PC-3 (cell line): ENCODE data around the gene DZIP3. TPM values are rescaled to one million over a fixed set of nuclear protein-coding genes. Genes with fewer than 3 reads are reported as not detected.

ENCODE experiments used
- ATAC-seq: fragments of 200-7000 bp; cut with Tn5 transposase; 2 replicates; pipeline ENCODE4 v1.9.1; 2020; ENCODE audit warnings: mild to moderate bottlenecking, moderate library complexity
- BruUV-seq: library from RNA; stranded (reverse); fragments of 400-500 nt; replicated peaks from 2 replicates; lab custom pipeline; 2021; lab: Mats Ljungman, UMichigan
- CTCF ChIA-PET: fragments of 300-600 bp; sonication (Branson Sonifier 250); formaldehyde crosslinking; loops from one replicate; lab custom pipeline; 2022; ENCODE audit warnings: antibody characterized with exemption; lab: Charles Lee
- POLR2A ChIA-PET: fragments of 300-600 bp; sonication (Branson Sonifier 250); formaldehyde crosslinking; loops from one replicate; lab custom pipeline; 2022; ENCODE audit warnings: antibody characterized with exemption; ENCODE audit not compliant: unreplicated experiment; lab: Charles Lee
- DNase-seq: peaks from one replicate; pipeline ENCODE4 v3.0.0-alpha.2; 2015
- H2AFZ ChIP-seq: fragments of 300-600 bp; sonication (generic); 2 replicates; pipeline ENCODE4 v1.6.0; 2016; ENCODE audit warnings: antibody characterized with exemption, low read length
- H3F3A ChIP-seq: fragments of 300-600 bp; sonication (generic); one replicate; pipeline ENCODE4 v1.6.0; 2017; ENCODE audit warnings: antibody characterized with exemption, low read length, control low read depth, mild to moderate bottlenecking; ENCODE audit not compliant: unreplicated experiment
- H3K27ac ChIP-seq: fragments of 300-600 bp; sonication (generic); 2 replicates; pipeline ENCODE4 v1.5.1; 2016; ENCODE audit warnings: mild to moderate bottlenecking, low read length
- H3K27me3 ChIP-seq: fragments of 300-600 bp; sonication (generic); 2 replicates; pipeline ENCODE4 v1.6.1; 2016; ENCODE audit warnings: low read length, mixed read lengths
- H3K36me3 ChIP-seq: fragments of 300-600 bp; sonication (generic); 2 replicates; pipeline ENCODE4 v1.6.1; 2016; ENCODE audit warnings: low read depth, mixed run types, low read length, mixed read lengths
- H3K4me1 ChIP-seq: fragments of 300-600 bp; sonication (generic); 2 replicates; pipeline ENCODE4 v1.5.1; 2016; ENCODE audit warnings: low read length; ENCODE audit not compliant: insufficient read depth
- H3K4me2 ChIP-seq: fragments of 300-600 bp; sonication (generic); 2 replicates; pipeline ENCODE4 v1.6.0; 2016; ENCODE audit warnings: low read length
- H3K4me3 ChIP-seq: fragments of 300-600 bp; sonication (generic); 2 replicates; pipeline ENCODE4 v1.5.1; 2016; ENCODE audit warnings: mild to moderate bottlenecking, low read length, mixed read lengths
- H3K79me2 ChIP-seq: fragments of 300-600 bp; sonication (generic); 2 replicates; pipeline ENCODE4 v1.6.1; 2017; ENCODE audit warnings: low read length, mixed read lengths
- H3K9ac ChIP-seq: fragments of 300-600 bp; sonication (generic); 2 replicates; pipeline ENCODE4 v1.6.0; 2016; ENCODE audit warnings: mild to moderate bottlenecking, low read length
- H3K9me2 ChIP-seq: fragments of 300-600 bp; sonication (generic); replicated peaks from 2 replicates; pipeline ENCODE4 v1.6.1; 2016; ENCODE audit warnings: mixed run types, low read length, mixed read lengths
- H3K9me3 ChIP-seq: fragments of 300-600 bp; sonication (generic); 2 replicates; pipeline ENCODE4 v1.6.1; 2016; ENCODE audit warnings: low read length, mixed read lengths
- H4K20me1 ChIP-seq: fragments of 300-600 bp; sonication (generic); 2 replicates; pipeline ENCODE4 v1.6.1; 2016; ENCODE audit warnings: low read length, mixed read lengths
- EZH2 ChIP-seq: fragments of 300-600 bp; sonication (generic); IDR thresholded peaks from one replicate; pipeline ENCODE4 v1.6.1; 2017; ENCODE audit warnings: antibody characterized with exemption, mild to moderate bottlenecking, low read length; ENCODE audit not compliant: unreplicated experiment
- EZH2phosphoT487 ChIP-seq: fragments of 300-600 bp; sonication (generic); IDR thresholded peaks from 2 replicates; pipeline ENCODE4 v1.6.1; 2018; ENCODE audit warnings: mild to moderate bottlenecking, antibody characterized with exemption, low read length, borderline replicate concordance
- intact Hi-C: fragments of 100-400 bp; cut with micrococcal nuclease; formaldehyde crosslinking; loops from 2 replicates; pipeline ENCODE4 v1.9.0; 2023
- total RNA-seq: library from RNA; depleted of rRNA; stranded (reverse); fragments of >200 nt; gene quantifications from 2 replicates; pipeline ENCODE4 v1.2.3, GENCODE V29; 2014
- TF ChIP-seq, protein P1 (sequence below): fragments of 300-600 bp; sonication (generic); conservative IDR thresholded peaks from 2 replicates; pipeline ENCODE4 v1.5.1; 2017; ENCODE audit warnings: antibody characterized with exemption, low read depth, mild to moderate bottlenecking, low read length

Gene DZIP3
- total RNA-seq, 1 experiment from 2014 or later, result 7.3 TPM

DNA sequence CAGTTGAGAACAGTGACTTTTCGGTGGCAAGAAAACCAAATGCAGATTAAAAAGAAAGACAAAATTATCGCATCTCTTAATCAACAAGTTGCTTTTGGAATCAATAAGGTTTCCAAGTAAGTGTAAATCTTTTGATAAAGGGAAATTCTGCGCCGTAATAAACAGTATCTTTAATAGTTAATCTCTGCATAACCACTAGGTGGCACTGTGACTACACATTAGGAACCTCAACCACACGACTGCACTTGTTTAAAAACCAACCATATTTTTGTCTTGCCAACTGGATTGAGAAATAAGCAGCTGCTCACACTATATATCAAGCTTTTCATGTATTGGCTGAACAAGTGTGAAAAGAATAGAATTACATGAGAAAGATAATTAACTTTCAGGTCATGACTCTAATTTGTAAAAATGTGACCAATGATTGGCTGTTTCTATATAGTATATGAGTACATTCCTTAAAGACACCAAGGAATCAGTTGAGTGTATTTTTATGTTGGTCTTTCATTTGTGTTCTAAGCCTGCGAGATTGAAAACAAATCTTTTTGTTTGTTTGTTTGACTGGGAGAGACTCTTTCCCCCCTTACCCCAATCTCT lies 72.7 kb downstream of the DZIP3 start:
- Histone ChIP-seq H3K79me2 (no peaks in the 10 kb centered on the region), H3K4me2 (peak overlapping the region; percentile 42; the same call in 1 of the 2 replicates)
- CTCF ChIA-PET, result interaction anchor here (0.6 to 1.0 kb wide), 3 partner anchors 78 to 253 kb away, joined by 3 to 10 read pairs (median 5); no protein-coding TSS in a partner anchor

DNA sequence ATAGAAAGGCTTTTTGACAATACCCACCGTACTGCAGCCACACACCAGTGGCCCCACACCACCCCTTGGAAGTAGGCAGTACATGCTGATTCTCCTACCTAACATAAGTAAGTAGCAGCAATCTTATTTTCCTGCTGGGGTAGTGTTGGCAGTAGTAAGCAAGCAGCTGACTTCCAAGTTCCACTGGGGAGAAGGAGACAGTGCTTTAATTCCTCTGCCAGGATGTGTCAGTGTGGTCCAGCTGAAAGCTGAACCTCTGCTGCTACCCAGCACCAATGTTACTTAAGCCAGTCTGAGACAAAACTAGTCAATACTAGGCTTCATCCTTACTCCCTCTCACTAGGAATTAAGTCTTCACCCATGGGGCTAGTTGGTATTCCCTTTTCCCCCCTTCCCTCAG lies 74.7 kb downstream of the DZIP3 start:
- ATAC-seq, result no peak
- POLR2A ChIA-PET, result no interaction called here
- Histone ChIP-seq H4K20me1 (no peaks in the 10 kb centered on the region), H3K27me3 (no peaks in the 10 kb centered on the region), H3K36me3 (no peaks in the 10 kb centered on the region), H3K9me2 (no peaks in the 10 kb centered on the region), H3K27ac (no peak overlapping the region), H3K9ac (no peak overlapping the region), H3K4me1 (no peaks in the 10 kb centered on the region), H3K4me3 (no peak overlapping the region), H3F3A (no peaks in the 10 kb centered on the region), H3K79me2 (no peaks in the 10 kb centered on the region), H3K4me2 (no peak overlapping the region), H3K9me3 (no peaks in the 10 kb centered on the region), H2AFZ (no peak overlapping the region)
- CTCF ChIA-PET, result no interaction called here
- BruUV-seq, result no TSS peak
- TF ChIP-seq EZH2phosphoT487 (no peak), EZH2 (no peak)
- TF ChIP-seq, protein P1, sequence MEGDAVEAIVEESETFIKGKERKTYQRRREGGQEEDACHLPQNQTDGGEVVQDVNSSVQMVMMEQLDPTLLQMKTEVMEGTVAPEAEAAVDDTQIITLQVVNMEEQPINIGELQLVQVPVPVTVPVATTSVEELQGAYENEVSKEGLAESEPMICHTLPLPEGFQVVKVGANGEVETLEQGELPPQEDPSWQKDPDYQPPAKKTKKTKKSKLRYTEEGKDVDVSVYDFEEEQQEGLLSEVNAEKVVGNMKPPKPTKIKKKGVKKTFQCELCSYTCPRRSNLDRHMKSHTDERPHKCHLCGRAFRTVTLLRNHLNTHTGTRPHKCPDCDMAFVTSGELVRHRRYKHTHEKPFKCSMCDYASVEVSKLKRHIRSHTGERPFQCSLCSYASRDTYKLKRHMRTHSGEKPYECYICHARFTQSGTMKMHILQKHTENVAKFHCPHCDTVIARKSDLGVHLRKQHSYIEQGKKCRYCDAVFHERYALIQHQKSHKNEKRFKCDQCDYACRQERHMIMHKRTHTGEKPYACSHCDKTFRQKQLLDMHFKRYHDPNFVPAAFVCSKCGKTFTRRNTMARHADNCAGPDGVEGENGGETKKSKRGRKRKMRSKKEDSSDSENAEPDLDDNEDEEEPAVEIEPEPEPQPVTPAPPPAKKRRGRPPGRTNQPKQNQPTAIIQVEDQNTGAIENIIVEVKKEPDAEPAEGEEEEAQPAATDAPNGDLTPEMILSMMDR, result no peak
- intact Hi-C loops, result loop anchor here (5.0 kb wide), 1 partner anchor 153 kb away; no protein-coding TSS in a partner anchor
- DNase-seq, result no peak

More for the DNA sequence above, 72.7 kb downstream of the DZIP3 start:
- no peak overlapping the region for H3K9ac ChIP-seq
- no peaks in the 10 kb centered on the region for H3K27me3 ChIP-seq
- ATAC-seq, result peak; percentile 89
- no peaks in the 10 kb centered on the region for H3F3A ChIP-seq
- H2AFZ ChIP-seq, result no peak overlapping the region
- BruUV-seq, result no TSS peak
- DNase-seq, result peak; percentile 78
- POLR2A ChIA-PET, result no interaction called here
- no peaks in the 10 kb centered on the region for H3K4me1 ChIP-seq
- H3K27ac ChIP-seq, result no peak overlapping the region
- intact Hi-C loops, result loop anchor here (1.0 to 5.0 kb wide), 5 partner anchors 155 to 420 kb away; no protein-coding TSS in a partner anchor
- H3K9me2 ChIP-seq, result no peaks in the 10 kb centered on the region
- no peaks in the 10 kb centered on the region for H4K20me1 ChIP-seq
- no peaks in the 10 kb centered on the region for H3K36me3 ChIP-seq
- H3K4me3 ChIP-seq, result no peak overlapping the region
- H3K9me3 ChIP-seq, result no peaks in the 10 kb centered on the region
- TF ChIP-seq EZH2phosphoT487, result no peak
- TF ChIP-seq, protein P1, result peak; percentile 91

DNA sequence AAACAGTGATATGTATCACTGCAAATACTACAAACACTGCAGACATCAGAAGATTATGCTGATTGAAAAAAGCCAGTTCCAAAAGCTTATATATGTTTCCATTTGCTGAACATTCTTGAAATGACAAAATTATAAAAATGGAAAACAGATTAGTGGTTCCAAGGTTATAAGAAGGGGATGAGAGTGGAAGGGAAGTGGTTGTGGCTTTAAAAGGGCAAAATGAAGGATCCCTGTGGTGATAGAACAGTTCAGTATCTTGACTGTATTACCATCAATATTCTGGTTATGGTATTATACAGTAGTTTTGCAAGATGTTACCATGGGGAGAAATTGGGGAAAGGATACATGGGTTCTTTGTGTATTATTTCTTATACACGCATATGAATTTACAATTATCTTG lies 77.8 kb downstream of the DZIP3 start:
- intact Hi-C loops, result no loop called here
- TF ChIP-seq EZH2 (no peak), EZH2phosphoT487 (no peak)
- TF ChIP-seq, protein P1, result no peak
- no peak overlapping the region for H3K9ac ChIP-seq
- no peak overlapping the region for H3K4me3 ChIP-seq
- no peaks in the 10 kb centered on the region for H3F3A ChIP-seq
- CTCF ChIA-PET, result no interaction called here
- H2AFZ ChIP-seq, result no peak overlapping the region
- H3K9me2 ChIP-seq, result no peaks in the 10 kb centered on the region
- no peaks in the 10 kb centered on the region for H3K79me2 ChIP-seq
- H3K9me3 ChIP-seq, result no peaks in the 10 kb centered on the region
- H3K4me1 ChIP-seq, result no peaks in the 10 kb centered on the region
- no peak overlapping the region for H3K27ac ChIP-seq
- H3K4me2 ChIP-seq, result no peak overlapping the region
- POLR2A ChIA-PET, result no interaction called here
- no peaks in the 10 kb centered on the region for H3K36me3 ChIP-seq
- no peaks in the 10 kb centered on the region for H3K27me3 ChIP-seq
- ATAC-seq (no peak), DNase-seq (no peak)
- H4K20me1 ChIP-seq, result no peaks in the 10 kb centered on the region
- BruUV-seq, result no TSS peak
